Liver (tissue), 3 donors: ENCODE results near the gene SSX3.
"Not testable (repeated sequence)": the region's sequence is repeated elsewhere in the genome, so short reads cannot be mapped to it uniquely, and the experiment has no call there.

ENCODE experiments used
- GABPA ChIP-seq, 2 donors: IDR thresholded peaks in 1 of 2; conservative IDR thresholded peaks in 1 of 2; 2 replicates each; pipeline ENCODE4 v1.6.1; 2016; ENCODE audit warnings: antibody characterized with exemption in 2 of 2, mild to moderate bottlenecking in 1 of 2, moderate library complexity in 1 of 2
- JUND ChIP-seq, 2 donors: IDR thresholded peaks; 2 replicates each; pipeline ENCODE4 v1.6.1; 2016; ENCODE audit warnings: antibody characterized with exemption in 2 of 2
- NR2F2 ChIP-seq: IDR thresholded peaks from 2 replicates; pipeline ENCODE4 v1.6.1; 2016; ENCODE audit warnings: antibody characterized with exemption
- RAD21 ChIP-seq, 2 donors: IDR thresholded peaks; 2 replicates each; pipeline ENCODE4 v1.6.1; 2016; ENCODE audit warnings: antibody characterized with exemption in 2 of 2, mild to moderate bottlenecking in 2 of 2
- RXRA ChIP-seq, 2 donors: IDR thresholded peaks; 2 replicates each; pipeline ENCODE4 v1.6.1; 2017 to 2018; ENCODE audit warnings: antibody characterized with exemption in 2 of 2, mild to moderate bottlenecking in 1 of 2
- SP1 ChIP-seq: IDR thresholded peaks from 2 replicates; pipeline ENCODE4 v1.6.1; 2018; ENCODE audit warnings: antibody characterized with exemption, mild to moderate bottlenecking
- TAF1 ChIP-seq: conservative IDR thresholded peaks from 2 replicates; pipeline ENCODE4 v1.6.1; 2016; ENCODE audit warnings: antibody characterized with exemption, mild to moderate bottlenecking
- TF ChIP-seq, protein P1 (sequence below): fragments of 150-350 bp; IDR thresholded peaks from 2 replicates; pipeline ENCODE4 v1.5.1; 2017; ENCODE audit warnings: improper control_type of control experiment, low read depth, low read length; ENCODE audit not compliant: missing input control
- TF ChIP-seq, protein P2 (sequence below): IDR thresholded peaks from 2 replicates; pipeline ENCODE4 v1.6.1; 2016; ENCODE audit warnings: antibody characterized with exemption, mild to moderate bottlenecking
- TF ChIP-seq, protein P3 (sequence below): IDR thresholded peaks from 2 replicates; pipeline ENCODE4 v1.6.1; 2016; ENCODE audit warnings: antibody characterized with exemption
- TF ChIP-seq, protein P4 (sequence below): IDR thresholded peaks from 2 replicates; pipeline ENCODE4 v1.6.1; 2016; ENCODE audit warnings: antibody characterized with exemption
- donor health status: healthy.
- donor health status: healthy.

DNA sequence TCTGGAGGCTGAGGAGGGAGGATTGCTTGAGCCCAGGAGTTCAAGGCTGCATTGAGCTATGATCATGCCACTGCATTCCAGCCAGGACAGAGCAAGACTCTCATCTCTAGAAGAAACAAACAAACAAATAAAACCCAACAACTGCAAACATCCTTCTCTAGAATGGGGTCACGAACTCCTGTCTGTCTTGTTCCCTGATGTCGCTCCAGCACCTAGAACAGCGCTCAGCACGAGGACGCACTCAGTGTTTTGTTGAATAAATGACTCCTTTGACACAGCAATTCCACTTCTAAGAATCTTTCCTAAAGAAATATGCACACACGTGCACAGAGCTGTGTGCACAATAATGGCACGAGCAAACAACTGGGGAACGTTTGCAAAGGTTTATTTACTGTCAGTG, 10.4 kb downstream of the SSX3 start:
- TF ChIP-seq, protein P1, sequence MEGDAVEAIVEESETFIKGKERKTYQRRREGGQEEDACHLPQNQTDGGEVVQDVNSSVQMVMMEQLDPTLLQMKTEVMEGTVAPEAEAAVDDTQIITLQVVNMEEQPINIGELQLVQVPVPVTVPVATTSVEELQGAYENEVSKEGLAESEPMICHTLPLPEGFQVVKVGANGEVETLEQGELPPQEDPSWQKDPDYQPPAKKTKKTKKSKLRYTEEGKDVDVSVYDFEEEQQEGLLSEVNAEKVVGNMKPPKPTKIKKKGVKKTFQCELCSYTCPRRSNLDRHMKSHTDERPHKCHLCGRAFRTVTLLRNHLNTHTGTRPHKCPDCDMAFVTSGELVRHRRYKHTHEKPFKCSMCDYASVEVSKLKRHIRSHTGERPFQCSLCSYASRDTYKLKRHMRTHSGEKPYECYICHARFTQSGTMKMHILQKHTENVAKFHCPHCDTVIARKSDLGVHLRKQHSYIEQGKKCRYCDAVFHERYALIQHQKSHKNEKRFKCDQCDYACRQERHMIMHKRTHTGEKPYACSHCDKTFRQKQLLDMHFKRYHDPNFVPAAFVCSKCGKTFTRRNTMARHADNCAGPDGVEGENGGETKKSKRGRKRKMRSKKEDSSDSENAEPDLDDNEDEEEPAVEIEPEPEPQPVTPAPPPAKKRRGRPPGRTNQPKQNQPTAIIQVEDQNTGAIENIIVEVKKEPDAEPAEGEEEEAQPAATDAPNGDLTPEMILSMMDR: not testable (repeated sequence)
- TF ChIP-seq RAD21 (IDR thresholded peaks at IDR 0.05); TAF1; JUND (IDR thresholded peaks at IDR 0.05); NR2F2; RXRA (IDR thresholded peaks at IDR 0.05); SP1; GABPA (IDR thresholded peaks at IDR 0.05 in 1 of 2, conservative IDR thresholded peaks at IDR 0.05 in 1 of 2): not testable (repeated sequence)
- TF ChIP-seq, protein P2, sequence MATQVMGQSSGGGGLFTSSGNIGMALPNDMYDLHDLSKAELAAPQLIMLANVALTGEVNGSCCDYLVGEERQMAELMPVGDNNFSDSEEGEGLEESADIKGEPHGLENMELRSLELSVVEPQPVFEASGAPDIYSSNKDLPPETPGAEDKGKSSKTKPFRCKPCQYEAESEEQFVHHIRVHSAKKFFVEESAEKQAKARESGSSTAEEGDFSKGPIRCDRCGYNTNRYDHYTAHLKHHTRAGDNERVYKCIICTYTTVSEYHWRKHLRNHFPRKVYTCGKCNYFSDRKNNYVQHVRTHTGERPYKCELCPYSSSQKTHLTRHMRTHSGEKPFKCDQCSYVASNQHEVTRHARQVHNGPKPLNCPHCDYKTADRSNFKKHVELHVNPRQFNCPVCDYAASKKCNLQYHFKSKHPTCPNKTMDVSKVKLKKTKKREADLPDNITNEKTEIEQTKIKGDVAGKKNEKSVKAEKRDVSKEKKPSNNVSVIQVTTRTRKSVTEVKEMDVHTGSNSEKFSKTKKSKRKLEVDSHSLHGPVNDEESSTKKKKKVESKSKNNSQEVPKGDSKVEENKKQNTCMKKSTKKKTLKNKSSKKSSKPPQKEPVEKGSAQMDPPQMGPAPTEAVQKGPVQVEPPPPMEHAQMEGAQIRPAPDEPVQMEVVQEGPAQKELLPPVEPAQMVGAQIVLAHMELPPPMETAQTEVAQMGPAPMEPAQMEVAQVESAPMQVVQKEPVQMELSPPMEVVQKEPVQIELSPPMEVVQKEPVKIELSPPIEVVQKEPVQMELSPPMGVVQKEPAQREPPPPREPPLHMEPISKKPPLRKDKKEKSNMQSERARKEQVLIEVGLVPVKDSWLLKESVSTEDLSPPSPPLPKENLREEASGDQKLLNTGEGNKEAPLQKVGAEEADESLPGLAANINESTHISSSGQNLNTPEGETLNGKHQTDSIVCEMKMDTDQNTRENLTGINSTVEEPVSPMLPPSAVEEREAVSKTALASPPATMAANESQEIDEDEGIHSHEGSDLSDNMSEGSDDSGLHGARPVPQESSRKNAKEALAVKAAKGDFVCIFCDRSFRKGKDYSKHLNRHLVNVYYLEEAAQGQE: not testable (repeated sequence)
- TF ChIP-seq, protein P3, sequence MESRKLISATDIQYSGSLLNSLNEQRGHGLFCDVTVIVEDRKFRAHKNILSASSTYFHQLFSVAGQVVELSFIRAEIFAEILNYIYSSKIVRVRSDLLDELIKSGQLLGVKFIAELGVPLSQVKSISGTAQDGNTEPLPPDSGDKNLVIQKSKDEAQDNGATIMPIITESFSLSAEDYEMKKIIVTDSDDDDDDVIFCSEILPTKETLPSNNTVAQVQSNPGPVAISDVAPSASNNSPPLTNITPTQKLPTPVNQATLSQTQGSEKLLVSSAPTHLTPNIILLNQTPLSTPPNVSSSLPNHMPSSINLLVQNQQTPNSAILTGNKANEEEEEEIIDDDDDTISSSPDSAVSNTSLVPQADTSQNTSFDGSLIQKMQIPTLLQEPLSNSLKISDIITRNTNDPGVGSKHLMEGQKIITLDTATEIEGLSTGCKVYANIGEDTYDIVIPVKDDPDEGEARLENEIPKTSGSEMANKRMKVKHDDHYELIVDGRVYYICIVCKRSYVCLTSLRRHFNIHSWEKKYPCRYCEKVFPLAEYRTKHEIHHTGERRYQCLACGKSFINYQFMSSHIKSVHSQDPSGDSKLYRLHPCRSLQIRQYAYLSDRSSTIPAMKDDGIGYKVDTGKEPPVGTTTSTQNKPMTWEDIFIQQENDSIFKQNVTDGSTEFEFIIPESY: not testable (repeated sequence)
- TF ChIP-seq, protein P4, sequence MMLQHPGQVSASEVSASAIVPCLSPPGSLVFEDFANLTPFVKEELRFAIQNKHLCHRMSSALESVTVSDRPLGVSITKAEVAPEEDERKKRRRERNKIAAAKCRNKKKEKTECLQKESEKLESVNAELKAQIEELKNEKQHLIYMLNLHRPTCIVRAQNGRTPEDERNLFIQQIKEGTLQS: not testable (repeated sequence)
